ENCODE data around the gene FRMD7.
"Not testable (repeated sequence)": the region's sequence is repeated elsewhere in the genome, so short reads cannot be mapped to it uniquely, and the experiment has no call there.

The FRMD7 gene

DNA sequence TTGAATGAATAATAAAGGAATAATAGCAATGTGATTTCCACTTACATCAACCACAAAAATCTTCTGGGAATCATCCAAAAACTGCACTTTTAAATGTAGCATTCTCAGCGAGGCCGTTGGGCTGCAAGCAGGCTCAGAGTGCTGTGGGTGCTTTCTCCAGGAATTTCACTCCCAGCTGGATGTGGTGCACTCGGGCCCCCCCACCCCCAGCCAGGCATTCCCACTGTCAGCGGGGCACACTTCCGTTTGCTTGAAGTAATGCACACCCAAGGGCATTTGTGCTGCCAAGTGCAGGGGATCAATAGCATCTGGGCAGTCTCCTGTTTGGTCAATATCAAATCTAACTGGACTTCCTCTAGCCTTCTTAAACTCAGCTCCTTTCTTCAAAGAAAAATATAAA lies at the start of gene FRMD7:
TSS of gene FRMD7 (minus strand) at position 278 of the 400 bp plus-strand sequence. CDS start at position 102, 176 bp downstream.
- DNase-seq: no peak

DNA sequence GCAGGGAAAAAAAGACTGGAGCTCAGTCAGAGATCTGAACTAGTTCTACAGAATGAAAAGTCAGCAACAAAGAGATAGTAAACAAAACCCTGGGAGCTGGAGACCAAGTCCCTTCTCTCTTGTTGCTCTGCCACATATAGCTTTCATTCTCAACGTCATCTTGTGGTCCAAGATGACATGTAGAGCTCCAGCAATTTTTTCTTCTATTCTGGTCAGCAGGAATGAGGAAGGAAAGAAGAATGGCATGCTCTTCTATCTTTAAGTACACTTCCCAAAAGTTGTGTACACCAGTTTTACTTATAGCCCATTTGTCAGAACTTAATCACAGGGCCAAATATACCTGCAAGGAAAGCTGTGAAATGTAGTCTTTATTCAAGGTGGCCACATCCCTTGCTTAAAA lies 45.8 kb upstream of the FRMD7 start:
- DNase-seq: no peak

DNA sequence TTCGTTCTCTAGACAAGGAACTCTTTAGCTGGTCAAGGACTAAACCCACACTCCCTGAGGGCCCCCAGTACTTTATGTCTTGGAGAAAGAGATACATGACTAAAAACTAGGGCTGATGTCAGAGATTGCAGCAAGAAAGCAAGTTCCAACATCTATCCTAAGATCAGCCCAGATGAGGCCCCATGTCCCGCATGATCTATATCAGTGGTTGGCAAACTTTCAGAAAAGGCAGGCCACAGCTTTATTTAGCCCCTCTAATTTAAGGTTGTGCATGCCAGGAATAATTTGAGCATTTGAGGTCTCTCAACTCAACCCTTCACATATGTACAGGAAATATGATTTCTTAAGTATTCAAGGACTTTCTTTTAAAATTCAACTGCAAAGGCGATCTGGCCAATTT lies 44.1 kb upstream of the FRMD7 start:
- DNase-seq: no peak

DNA sequence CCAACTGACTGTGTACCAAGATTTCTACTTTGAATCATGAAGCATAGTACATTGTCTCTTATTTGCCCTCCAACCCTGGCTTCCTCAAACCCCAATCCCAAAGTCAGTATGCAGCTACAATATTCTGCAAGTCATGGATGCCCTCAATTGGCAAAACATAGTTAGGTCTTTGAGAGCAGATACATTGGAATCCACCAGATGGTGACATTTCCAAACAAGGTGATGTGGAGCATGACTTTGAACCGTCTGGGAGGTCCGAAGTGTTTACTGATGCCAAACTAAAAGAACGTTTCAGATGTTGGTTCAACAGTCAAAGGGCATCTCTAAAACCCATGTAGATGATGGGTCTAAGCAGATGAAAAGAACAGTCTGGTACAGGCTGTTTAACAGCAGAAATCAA lies 43.7 kb upstream of the FRMD7 start:
- DNase-seq: no peak

- DNase-seq: no peak
Observed at GRCh38 chrX:132169554-132169953, 41.7 kb upstream of the FRMD7 start.

- DNase-seq: no peak
Observed at GRCh38 chrX:132165651-132166050, 37.8 kb upstream of the FRMD7 start.

DNA sequence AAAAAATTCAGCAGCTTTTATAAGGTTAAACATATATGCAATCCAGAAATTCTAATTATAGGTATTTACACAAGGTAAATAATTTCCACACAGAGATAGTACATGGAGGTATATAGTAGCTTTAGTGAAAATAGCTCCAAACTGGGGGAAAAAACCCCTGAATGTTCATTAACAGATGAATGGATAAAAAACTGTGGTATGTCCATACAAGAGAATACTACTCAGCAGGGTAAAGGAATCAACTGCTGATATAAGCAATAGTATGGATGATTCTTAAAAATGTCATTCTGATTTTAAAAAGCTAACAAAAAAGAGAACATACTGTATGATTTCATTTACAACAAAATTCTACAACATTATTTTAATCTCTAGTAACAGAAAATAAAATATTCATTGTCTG lies 37.2 kb upstream of the FRMD7 start:
- DNase-seq: no peak

DNA sequence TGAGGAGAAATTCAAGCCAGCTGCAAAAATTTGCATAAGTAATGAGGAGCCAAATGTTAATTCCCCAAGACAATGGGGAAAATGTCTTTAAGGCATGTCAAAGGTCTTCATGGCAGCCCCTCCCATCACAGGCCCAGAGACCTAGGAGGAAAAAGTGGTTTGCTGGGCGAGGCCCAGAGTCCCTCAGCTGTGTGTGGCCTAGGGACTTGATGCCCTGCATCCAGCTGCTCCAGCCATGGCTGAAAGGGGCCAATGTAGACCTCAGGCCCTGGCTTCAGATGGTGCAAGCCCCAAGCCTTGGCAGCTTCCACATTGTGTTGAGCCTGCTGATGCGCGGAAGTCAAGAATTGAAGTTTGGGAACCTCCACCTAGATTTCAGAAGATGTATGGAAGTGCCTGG lies 35.3 kb upstream of the FRMD7 start:
- not testable (repeated sequence) for DNase-seq

DNA sequence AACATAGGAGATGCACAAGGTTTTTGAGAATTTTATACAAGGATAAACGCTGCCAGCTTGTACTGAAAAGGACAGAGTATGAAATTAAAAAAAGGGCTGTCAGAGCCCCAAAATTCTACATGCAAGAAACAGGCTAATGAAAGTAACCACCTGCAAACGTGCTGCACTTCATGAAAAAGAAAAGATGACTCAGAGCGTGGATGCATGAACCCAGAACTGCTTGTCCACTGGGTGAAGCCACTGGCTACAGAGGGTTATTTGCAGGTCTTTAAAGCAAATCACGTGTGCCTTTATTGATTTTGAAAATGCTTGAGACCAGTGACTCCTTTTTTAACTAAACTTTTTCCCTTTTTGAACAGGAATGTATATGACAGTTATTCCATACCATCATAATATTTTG lies 25.3 kb upstream of the FRMD7 start:
- no peak for DNase-seq

DNA sequence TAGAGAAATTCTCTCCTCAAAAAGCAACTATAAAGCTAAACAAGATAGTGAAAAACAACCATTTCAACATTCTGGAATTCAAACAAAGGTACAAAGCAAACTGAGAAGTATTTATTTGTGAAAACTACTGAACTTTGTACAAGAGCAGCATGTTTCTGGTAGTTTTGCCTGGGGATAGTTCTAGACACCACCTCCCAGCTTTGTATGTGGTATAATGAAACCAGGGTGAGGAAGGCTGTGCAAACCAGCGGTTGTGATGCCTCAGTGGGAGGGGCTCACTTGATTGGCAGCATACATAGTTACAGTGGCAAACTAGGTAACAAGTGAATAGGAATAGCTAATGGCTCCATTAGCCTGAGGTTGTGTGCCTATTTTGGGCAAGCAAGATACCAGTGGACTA lies 18.6 kb upstream of the FRMD7 start:
- DNase-seq: no peak

- no peak for DNase-seq
Observed at GRCh38 chrX:132144061-132144460, 16.2 kb upstream of the FRMD7 start.

- DNase-seq: no peak
Observed at GRCh38 chrX:132125906-132126305, 1.9 kb downstream of the FRMD7 start.

DNA sequence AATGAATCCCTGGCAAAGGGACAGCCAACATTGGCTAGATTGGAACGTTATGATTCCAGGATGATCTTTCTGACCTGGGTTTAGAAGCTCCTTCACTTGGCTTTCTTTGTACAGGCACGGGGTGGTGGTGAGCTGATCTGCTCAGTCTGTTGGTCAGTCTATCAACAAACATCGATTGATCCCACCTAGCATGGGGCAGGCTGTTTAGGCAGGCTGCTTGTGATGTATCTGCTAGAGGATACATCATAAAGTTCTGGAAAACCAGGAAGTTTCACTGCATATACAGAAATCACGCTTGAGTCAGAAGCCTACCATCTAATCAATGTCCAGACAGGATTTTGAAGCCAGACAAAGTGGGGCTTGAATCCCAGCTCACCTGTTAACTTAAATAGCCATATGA lies 6.9 kb downstream of the FRMD7 start:
- no peak for DNase-seq

DNA sequence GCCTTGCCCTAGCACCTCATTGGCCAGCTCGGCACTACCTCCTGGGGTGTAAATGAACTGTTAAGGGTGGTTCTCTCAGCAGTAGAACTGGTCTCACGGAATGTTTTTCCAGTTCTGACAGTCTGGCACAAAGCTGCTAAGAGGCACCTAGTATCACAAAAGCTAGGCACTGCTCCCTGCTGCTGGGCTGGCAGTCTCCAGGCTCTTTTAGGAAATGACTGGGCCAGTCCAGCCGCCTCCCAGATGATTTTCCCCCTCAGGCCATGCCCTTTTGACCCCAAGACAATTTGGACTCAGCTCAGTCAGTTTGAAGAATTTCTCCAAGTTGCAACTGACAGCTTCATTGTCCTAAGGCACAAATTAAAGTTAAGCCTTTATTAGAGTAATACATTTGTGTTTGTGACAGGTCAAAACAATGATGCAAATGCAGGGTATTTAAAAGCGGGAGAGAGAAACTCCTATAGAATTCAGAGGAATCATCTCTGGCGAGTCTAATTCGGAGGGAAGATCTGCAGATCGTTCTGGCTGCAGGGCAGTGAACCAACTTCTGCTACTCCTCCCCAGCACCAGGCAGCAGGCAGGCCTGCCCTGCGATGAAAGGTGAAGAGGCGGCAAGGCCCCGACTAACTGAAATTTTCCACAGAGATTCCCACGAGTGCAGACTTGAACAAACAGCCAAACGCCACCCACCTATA lies 7.9 kb downstream of the FRMD7 start:
- no peak for DNase-seq

GRCh38 chrX:132119283-132119682 lies 8.5 kb downstream of the FRMD7 start:
- no peak for DNase-seq

GRCh38 chrX:132118358-132118757 lies 9.5 kb downstream of the FRMD7 start:
- no peak for DNase-seq

- no peak for DNase-seq
Observed at GRCh38 chrX:132115792-132116191, 12.0 kb downstream of the FRMD7 start.

- no peak for DNase-seq
Observed at GRCh38 chrX:132114607-132115006, 13.2 kb downstream of the FRMD7 start.

DNA sequence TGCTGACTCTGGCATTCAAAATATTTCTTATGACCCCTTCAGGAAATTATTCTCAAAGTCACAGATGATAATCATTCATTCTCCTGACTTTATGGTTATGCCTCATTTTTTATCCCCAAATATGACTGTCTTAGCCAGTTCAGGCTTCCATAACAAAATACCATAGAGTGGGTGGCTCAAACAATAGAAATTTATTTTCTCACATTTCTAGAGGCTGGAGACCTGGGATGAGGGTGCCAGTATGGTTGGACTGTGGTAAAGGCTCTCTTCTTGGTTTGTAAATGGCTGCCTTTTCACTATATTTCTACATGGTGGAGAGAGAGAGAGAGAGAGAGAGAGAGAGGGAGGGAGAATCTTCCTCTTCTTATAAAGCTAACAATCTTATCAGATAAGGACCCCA lies 20.5 kb downstream of the FRMD7 start:
- DNase-seq: no peak

DNA sequence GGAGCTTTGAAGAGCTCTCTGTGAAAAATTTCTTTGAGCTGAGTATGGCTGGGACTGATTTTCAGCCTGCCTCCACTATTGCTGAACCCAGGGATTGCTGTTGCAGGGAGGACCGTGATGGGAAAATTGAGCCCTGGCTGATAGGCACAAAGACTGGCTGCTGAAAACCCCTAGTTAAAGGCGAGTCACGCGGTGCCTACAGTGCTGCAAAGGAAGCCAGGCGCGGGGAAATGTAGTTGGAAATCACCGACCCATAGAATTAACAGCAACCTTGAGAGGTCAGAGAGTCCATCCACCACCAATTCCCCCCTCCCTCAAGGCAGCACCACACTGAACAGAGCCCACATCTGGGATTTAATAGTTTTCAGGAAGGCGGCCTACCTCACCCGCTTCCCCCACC lies 26.0 kb downstream of the FRMD7 start:
- no peak for DNase-seq

DNA sequence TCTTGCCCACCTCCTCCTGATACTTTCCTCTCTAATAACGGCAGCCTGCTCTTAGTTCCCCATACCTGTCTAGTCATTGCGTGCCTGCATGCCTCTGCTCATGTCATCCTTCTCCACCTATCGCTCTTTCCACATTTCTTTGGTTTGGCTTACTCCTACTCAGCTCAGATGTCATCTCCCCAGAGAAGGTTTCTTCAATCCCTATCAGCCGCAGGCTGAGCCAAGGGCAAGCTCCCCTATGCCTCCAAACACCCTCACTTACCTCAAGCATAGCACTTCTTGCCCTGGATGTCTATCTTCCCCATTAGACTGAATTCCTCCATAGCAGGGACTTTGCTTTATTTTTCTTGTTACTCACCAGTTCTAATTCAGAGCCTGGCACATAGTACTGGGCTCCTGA lies 26.6 kb downstream of the FRMD7 start:
- no peak for DNase-seq

- DNase-seq: not testable (repeated sequence)
Observed at GRCh38 chrX:132098704-132099103, 29.1 kb downstream of the FRMD7 start.

- no peak for DNase-seq
Observed at GRCh38 chrX:132094164-132094563, 33.7 kb downstream of the FRMD7 start.

DNA sequence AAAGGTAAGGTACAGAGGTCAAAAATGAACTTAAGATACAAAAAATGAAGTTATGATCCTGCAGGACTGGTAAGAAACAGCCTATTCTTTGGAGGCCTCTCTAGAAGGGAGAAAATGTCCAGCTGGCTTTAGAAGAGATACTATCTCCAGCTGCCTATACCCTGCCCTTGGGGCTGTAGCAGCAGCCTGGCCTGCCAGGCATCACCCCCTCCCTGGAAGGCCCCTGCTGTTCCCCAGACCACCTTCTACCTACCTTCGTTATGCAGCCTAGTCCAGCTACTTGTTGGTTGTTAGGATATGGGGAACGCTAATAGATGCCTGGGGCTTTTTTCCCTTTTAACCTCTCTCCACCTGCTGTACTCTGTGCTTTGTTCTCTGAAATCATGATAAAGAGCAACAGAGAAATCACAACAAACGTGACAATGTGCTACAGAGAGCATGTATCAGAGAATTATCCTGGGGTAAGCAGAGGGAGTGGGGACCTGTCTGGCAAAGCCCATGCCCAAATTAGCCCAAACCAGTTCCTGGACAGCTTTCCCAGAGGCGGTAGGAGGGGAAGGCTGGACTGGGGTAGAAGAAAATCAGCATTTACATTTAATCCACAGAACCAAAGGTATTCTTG lies 34.5 kb downstream of the FRMD7 start:
- DNase-seq: no peak
